NCI-H524 treated with DMSO at 0.1 percent for 48 hours (cell line): Measurements from ENCODE around the gene PRSS22.

ENCODE experiments used
- DNase-seq: peaks from one replicate; lab custom pipeline; 2025; lab: John Stamatoyannopoulos, UW

Gene PRSS22

GRCh38 chr16:2827831-2828520 lies 30.0 kb downstream of the PRSS22 start:
- DNase-seq = no peak

GRCh38 chr16:2827374-2827791 lies 30.6 kb downstream of the PRSS22 start:
- DNase-seq = no peak

DNA sequence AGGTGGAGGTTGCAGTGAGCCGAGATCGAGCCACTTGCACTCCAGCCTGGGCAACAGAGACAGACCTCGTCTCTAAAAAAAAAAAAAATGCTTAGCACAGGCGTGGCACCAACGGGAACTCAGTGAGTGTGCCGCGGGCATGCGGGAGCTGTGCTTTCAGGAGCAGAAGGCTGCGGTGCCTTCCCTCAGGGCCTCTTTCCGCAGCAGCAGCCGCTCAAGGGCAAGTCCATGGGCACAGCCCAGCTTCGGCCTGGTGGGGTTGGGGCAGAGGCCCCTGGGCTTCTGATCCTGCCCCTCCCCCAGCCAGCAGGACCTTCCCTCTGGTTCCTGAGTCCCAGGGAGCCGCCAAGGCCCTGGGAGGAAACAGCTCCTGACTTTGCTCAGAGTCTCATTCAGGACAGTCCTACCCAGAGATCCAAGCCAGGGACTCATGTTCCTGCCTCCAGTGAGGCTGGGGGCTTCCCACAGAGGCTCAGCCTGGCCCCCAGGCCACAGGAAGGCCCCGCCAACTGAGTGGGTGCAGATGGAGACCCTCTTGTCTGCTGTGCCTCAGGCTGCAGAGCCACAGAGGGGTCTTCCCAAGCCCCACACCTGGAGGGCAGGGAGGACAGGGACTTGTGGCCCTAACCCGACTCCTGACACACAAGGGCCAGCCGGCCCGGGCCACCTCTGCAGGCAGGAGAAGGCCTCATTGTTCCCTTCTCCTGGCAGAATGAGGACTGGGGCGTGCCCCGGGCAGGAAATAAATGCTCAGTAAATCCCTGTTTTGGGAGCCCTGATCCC lies 31.2 kb downstream of the PRSS22 start:
- no peak for DNase-seq

DNA sequence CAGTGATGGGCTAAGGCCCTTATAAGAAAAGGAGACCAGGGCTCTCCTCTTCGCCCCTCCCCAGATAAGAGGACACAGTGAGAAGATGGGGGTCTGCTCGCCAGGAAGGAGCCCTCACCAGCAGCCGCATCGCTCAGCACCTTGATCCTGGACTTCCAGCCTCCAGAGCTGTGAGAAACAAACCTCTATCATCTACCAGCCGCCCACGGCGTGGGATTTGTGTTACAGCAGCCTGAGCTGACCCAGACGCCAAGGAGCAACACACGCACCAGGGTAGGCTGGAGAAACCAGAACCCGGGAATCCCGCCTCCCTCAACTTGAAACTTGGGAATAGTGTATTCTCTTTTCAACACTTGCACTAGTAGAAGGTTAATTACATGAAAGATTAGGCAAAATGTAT lies 32.1 kb downstream of the PRSS22 start:
- no peak for DNase-seq

GRCh38 chr16:2825049-2825742 lies 32.8 kb downstream of the PRSS22 start:
- no peak for DNase-seq

DNA sequence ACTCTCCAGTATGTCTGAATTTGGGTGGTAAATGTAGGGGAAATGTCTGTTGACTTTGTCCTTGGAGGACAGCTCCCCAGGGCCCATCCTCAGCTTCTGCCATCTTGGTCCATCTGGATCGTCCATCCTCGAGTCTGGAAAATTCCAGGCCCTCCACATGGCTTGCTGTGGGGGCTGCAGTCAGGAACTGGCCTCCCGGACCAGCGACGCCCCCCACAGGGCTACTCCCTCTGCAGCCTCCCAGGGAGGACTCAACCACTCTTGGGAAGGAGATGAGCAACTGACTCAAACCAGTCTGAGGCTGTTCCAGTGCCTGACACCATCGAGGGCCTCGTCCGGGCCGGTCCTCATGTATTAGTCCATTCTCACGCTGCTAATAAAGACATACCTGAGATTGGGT lies 33.3 kb downstream of the PRSS22 start:
- DNase-seq = no peak

DNA sequence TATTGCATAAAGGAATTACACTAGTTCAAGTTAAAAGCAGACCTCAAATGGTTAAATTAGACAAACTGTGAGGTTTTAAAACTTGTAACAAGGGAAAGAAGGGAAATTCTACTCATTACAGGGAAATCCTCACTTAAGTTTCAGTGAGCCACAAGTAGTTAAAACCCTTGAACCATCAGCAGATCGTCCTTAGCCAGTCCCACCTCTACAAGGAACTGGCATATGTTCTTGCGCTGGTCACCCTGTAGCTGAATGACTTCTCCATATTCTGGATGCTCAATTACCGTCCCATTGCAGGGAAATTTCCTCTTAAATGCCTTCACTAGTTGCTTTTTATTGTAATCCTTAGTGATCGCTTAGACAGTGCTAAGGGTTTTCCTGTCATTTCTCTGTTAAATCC lies 35.5 kb downstream of the PRSS22 start:
- no peak for DNase-seq

GRCh38 chr16:2822158-2822495 lies 35.8 kb downstream of the PRSS22 start:
- DNase-seq = no peak

- DNase-seq = no peak
These were observed 36.3 kb downstream of the PRSS22 start for GRCh38 chr16:2821487-2822157.

DNA sequence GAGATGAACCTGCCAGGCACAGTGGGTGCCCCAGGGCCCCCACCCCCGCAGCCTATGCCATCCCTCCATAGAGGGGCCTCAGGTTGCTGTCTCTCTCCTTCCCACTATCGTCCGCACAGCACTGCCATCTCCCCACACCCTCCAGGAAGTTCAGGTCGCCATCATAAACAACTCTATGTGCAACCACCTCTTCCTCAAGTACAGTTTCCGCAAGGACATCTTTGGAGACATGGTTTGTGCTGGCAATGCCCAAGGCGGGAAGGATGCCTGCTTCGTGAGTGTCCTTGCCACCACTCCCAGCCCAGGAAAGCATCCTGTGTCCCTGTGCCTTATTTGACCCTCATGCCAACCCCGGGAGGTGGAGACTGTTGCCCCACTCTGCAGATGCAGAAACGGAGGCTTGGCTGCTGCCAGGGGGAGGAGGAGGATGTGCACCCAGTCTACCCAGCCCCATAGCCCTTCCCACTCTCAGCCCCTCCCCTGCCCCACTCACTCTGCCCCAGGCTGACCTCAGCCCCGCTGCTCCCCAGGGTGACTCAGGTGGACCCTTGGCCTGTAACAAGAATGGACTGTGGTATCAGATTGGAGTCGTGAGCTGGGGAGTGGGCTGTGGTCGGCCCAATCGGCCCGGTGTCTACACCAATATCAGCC lies 37.0 kb downstream of the PRSS22 start:
- DNase-seq = no peak

- no peak for DNase-seq
These were observed 37.8 kb downstream of the PRSS22 start for GRCh38 chr16:2819939-2820835.

GRCh38 chr16:2819179-2819938 lies 38.6 kb downstream of the PRSS22 start:
- no peak for DNase-seq

DNA sequence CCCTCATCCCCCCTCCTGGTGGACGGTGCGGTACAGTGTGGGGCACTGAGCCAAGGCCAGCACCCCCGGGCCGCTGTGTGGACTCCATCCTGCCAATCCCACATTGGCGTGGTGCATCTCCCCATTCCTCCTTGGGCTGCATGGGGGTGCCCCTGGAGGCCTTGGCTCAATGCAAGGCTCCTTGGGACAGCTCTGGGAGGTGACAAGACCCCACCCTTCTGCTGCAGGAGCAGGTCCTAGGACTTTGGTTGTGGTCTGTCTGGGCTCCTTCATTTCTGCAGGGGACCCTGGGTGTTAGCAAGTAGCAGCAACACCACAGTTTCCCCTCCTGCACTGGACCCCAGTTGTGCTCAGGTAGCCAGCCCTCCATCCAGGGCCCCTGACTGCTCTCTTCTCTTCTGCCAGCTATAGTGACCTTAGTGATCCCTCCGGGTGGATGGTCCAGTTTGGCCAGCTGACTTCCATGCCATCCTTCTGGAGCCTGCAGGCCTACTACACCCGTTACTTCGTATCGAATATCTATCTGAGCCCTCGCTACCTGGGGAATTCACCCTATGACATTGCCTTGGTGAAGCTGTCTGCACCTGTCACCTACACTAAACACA lies 39.6 kb downstream of the PRSS22 start:
- no peak for DNase-seq

DNA sequence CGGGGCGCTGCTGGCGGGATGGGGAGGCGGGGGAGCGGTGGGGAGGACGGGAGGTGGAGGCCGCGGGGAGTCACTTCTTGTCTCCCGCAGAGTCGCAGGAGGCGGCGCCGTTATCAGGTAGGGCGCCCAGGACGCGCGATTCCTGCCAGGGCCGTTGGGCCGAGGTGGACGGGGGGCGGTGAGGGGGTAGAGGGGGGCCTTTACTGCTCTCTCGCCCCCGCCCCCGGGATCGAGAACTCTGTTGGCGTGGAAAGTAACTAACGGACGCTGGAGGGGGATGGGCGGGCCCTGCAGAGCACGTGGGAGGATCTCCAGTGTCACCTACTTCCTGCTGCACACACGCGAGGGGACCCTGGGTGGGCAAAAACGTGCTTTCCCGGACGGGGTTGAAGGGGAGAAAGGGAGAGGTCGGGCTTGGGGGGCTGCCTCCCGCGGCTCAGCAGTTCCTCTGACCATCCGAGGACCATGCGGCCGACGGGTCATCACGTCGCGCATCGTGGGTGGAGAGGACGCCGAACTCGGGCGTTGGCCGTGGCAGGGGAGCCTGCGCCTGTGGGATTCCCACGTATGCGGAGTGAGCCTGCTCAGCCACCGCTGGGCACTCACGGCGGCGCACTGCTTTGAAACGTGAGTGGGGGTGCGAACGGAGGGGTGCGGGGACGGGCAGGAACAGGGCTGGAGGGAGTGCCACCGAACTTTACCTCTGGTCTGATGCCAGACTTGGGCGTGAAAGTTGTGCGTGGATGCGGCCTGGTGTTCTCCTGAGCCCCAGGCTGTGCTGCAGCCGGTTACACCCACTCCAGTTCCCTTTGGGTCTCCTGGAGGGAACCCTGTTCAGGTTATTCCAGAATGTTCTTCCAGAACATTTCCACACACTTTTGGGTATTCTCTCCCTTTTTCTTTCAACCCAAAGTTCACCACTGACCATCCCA lies 40.4 kb downstream of the PRSS22 start:
- no peak for DNase-seq

- DNase-seq = no peak
These were observed 41.1 kb downstream of the PRSS22 start, which contains the start of gene PRSS21 for GRCh38 chr16:2816751-2817339. PRSS21 (plus strand) TSS chr16:2817237; CDS start chr16:2817269, 32 bp downstream.

DNA sequence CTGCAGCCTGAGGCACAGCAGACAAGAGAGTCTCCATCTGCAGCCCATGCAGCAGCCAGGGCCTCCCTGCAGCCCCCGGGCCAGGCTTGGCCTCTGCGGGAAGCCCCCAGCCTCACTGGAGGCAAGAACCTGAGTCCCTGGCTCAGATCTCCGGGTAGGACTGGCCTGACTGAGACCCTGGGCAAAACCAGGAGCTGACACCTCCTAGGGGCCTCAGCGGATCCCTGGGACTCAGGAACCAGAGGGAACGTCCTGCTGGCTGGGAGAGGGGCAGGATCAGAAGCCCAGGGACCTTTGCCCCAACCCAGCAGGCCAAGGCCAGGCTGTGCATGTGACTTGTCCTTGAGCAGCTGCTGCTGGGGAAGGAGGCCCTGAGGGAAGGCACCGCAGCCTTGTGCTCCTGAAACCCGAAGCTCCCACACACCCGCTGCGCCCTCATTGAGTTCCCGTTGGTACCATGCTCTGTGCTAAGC lies 42.6 kb downstream of the PRSS22 start:
- no peak for DNase-seq

DNA sequence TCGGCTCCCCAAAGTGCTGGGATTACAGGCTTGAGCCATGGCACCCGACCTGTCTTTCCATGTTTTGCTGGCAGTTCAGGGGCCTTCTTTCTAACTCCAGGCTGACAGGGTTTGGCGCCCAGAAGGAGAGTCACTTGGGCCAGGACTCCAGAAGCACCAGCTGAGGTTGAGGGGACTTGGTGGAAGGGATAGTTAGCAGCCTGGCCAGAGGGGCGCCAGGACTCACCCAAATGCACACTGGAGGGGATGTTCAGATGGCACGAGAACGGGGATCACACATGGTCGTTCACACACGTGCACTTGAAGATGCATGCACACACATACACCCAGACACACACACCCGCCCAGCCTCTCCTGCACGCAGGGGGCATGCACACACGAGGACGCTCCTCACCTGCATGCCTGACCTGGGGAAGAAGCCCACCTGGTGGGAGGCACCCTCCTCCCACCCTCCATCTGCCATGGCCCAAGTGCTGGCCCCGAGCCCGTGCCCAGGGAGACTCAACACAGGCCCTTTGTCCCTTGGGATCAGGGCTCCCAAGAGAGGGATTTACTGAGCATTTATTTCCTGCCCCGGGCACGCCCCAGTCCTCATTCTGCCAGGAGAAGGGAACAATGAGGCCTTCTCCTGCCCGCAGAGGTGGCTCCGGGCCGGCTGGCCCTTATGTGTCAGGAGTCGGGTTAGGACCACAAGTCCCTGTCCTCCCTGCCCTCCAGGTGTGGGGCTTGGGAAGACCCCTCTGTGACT lies 43.2 kb downstream of the PRSS22 start:
- DNase-seq = no peak
